Measurements from ENCODE around the gene STK32C. TPM values are rescaled to one million over a fixed set of nuclear protein-coding genes. Genes with fewer than 3 reads are reported as not detected.

STK32C gene
- total and polyA plus RNA-seq, 10 of the 15 experiments (the other 5 are each of a cell fraction or from before 2014, with no cell fraction given), result 1.5 to 18.1 (median 6.4) TPM

DNA sequence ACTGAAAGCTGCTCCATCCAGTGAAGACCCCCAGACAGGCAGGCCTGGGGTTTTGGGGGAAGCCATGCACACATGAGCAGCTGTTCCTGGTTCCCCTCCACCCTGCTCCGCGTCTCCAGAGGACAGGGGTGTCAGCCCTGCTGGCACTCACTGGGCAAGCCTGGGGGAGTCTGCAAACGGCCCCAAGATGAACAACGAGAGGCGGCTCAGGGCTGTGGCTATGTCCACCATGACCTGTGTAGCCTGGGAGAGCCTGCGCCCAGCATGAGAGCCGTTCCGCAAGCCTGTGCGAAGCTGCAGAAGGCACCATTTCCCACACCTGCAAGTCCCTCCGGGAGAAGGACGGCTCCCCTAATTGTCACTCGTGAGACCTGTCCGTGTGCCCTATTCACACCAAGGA, 61.5 kb downstream of the STK32C start:
- Histone ChIP-seq H3K4me1 (ENCODE audit: control insufficient read depth, insufficient read depth, low read length) (no peaks in the 10 kb centered on the region), H3K4me3 (no peak overlapping the region), H3K9me3 (replicated peaks; ENCODE audit: control insufficient read depth, insufficient read depth, low read length) (no peaks in the 10 kb centered on the region), H2AFZ (ENCODE audit: control insufficient read depth, low read depth, low read length) (no peak overlapping the region), H3K4me2 (ENCODE audit: control insufficient read depth, insufficient read depth) (no peak overlapping the region), H3K79me2 (ENCODE audit: control insufficient read depth, insufficient read depth, low read length) (no peaks in the 10 kb centered on the region), H3K27ac (ENCODE audit: control insufficient read depth, insufficient read depth) (no peak overlapping the region), H4K20me1 (ENCODE audit: control insufficient read depth, insufficient read depth) (no peaks in the 10 kb centered on the region), H3K36me3 (ENCODE audit: control insufficient read depth in 2 of 2, insufficient read depth in 2 of 2, low read length in 1 of 2) (no peaks in the 10 kb centered on the region), H3K9ac (ENCODE audit: control insufficient read depth, insufficient read depth, low read length) (no peak overlapping the region), H3K27me3 (replicated peaks in 1 of 2; ENCODE audit: control insufficient read depth in 2 of 2, insufficient read depth in 2 of 2, low read length in 1 of 2) (no peaks in the 10 kb centered on the region)
- TF ChIP-seq, protein P1, sequence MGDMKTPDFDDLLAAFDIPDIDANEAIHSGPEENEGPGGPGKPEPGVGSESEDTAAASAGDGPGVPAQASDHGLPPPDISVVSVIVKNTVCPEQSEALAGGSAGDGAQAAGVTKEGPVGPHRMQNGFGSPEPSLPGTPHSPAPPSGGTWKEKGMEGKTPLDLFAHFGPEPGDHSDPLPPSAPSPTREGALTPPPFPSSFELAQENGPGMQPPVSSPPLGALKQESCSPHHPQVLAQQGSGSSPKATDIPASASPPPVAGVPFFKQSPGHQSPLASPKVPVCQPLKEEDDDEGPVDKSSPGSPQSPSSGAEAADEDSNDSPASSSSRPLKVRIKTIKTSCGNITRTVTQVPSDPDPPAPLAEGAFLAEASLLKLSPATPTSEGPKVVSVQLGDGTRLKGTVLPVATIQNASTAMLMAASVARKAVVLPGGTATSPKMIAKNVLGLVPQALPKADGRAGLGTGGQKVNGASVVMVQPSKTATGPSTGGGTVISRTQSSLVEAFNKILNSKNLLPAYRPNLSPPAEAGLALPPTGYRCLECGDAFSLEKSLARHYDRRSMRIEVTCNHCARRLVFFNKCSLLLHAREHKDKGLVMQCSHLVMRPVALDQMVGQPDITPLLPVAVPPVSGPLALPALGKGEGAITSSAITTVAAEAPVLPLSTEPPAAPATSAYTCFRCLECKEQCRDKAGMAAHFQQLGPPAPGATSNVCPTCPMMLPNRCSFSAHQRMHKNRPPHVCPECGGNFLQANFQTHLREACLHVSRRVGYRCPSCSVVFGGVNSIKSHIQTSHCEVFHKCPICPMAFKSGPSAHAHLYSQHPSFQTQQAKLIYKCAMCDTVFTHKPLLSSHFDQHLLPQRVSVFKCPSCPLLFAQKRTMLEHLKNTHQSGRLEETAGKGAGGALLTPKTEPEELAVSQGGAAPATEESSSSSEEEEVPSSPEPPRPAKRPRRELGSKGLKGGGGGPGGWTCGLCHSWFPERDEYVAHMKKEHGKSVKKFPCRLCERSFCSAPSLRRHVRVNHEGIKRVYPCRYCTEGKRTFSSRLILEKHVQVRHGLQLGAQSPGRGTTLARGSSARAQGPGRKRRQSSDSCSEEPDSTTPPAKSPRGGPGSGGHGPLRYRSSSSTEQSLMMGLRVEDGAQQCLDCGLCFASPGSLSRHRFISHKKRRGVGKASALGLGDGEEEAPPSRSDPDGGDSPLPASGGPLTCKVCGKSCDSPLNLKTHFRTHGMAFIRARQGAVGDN (IDR thresholded peaks at IDR 0.05), result no peak
- TF ChIP-seq, protein P2, sequence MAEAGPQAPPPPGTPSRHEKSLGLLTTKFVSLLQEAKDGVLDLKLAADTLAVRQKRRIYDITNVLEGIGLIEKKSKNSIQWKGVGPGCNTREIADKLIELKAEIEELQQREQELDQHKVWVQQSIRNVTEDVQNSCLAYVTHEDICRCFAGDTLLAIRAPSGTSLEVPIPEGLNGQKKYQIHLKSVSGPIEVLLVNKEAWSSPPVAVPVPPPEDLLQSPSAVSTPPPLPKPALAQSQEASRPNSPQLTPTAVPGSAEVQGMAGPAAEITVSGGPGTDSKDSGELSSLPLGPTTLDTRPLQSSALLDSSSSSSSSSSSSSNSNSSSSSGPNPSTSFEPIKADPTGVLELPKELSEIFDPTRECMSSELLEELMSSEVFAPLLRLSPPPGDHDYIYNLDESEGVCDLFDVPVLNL (IDR thresholded peaks at IDR 0.05; ENCODE audit: low read depth, low read length), result no peak
- TF ChIP-seq, protein P3, sequence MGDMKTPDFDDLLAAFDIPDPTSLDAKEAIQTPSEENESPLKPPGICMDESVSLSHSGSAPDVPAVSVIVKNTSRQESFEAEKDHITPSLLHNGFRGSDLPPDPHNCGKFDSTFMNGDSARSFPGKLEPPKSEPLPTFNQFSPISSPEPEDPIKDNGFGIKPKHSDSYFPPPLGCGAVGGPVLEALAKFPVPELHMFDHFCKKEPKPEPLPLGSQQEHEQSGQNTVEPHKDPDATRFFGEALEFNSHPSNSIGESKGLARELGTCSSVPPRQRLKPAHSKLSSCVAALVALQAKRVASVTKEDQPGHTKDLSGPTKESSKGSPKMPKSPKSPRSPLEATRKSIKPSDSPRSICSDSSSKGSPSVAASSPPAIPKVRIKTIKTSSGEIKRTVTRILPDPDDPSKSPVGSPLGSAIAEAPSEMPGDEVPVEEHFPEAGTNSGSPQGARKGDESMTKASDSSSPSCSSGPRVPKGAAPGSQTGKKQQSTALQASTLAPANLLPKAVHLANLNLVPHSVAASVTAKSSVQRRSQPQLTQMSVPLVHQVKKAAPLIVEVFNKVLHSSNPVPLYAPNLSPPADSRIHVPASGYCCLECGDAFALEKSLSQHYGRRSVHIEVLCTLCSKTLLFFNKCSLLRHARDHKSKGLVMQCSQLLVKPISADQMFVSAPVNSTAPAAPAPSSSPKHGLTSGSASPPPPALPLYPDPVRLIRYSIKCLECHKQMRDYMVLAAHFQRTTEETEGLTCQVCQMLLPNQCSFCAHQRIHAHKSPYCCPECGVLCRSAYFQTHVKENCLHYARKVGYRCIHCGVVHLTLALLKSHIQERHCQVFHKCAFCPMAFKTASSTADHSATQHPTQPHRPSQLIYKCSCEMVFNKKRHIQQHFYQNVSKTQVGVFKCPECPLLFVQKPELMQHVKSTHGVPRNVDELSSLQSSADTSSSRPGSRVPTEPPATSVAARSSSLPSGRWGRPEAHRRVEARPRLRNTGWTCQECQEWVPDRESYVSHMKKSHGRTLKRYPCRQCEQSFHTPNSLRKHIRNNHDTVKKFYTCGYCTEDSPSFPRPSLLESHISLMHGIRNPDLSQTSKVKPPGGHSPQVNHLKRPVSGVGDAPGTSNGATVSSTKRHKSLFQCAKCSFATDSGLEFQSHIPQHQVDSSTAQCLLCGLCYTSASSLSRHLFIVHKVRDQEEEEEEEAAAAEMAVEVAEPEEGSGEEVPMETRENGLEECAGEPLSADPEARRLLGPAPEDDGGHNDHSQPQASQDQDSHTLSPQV (IDR thresholded peaks at IDR 0.05), result no peak
- TF ChIP-seq HCFC1 (IDR thresholded peaks at IDR 0.05; ENCODE audit: low read length) (no peak), IKZF1 (conservative IDR thresholded peaks at IDR 0.05) (no peak)
- 44% methylated on average over 13 of the region's 13 CpGs for WGBS (ENCODE audit: insufficient coverage, insufficient replicate concordance, low lambda C conversion rate, missing lambda C conversion rate)
- POLR2A ChIA-PET, result no interaction called here
- no peak for DNase-seq (ENCODE audit: low read depth, low spot score)
- CTCF ChIA-PET, result no interaction called here
- intact Hi-C loops (cut with micrococcal nuclease; ENCODE audit: unreplicated experiment), result no loop called here
- in situ Hi-C loops (cut with MboI), result no loop called here
- SMC1A ChIA-PET (ENCODE audit: uncharacterized antibody, unreplicated experiment), result no interaction called here
- no peak for ATAC-seq
- RAD21 ChIA-PET (ENCODE audit: unreplicated experiment), result no interaction called here
- BruUV-seq (replicated peaks), result no TSS peak
- FAIRE-seq, result no peak

All from GM12878 (cell line).